CD4-positive, CD25-positive, alpha-beta regulatory T cell (primary cell): ENCODE results near the gene COTL1. TPM values are rescaled to one million over a fixed set of nuclear protein-coding genes. Genes with fewer than 3 reads are reported as not detected.
A peak's percentile ranks its signal among the peaks of the same experiment; 100 is the strongest.

Experiments used
- ATAC-seq, 2 donors: fragments of 150-1000 bp; cut with Tn5 transposase; one replicate each; pipeline ENCODE4 v1.10.0; 2021; ENCODE audit warnings: low read depth in 2 of 2, moderate number of reproducible peaks in 2 of 2, moderate library complexity in 1 of 2
- DNase-seq, 3 donors: peaks; one replicate each; pipeline versions ENCODE4 v3.0.0 to v3.0.0-alpha.2; 2012 to 2022; ENCODE audit warnings: mixed read lengths in 1 of 3
- H3K27ac ChIP-seq: one replicate; pipeline ENCODE4 v1.7.0; 2013; ENCODE audit warnings: mild to moderate bottlenecking, low read length; ENCODE audit not compliant: insufficient read depth, poor library complexity, severe bottlenecking
- H3K27me3 ChIP-seq: one replicate; pipeline ENCODE4 v1.7.0; 2013; ENCODE audit warnings: low read length; ENCODE audit not compliant: control insufficient read depth, insufficient read depth
- H3K36me3 ChIP-seq: one replicate; pipeline ENCODE4 v1.7.0; 2013; ENCODE audit warnings: mild to moderate bottlenecking, low read length, moderate library complexity; ENCODE audit not compliant: control insufficient read depth, insufficient read depth
- H3K4me1 ChIP-seq: 2 replicates; pipeline ENCODE4 v1.7.0; 2013; ENCODE audit warnings: mild to moderate bottlenecking, low read length; ENCODE audit not compliant: insufficient read depth, control insufficient read depth, poor library complexity, severe bottlenecking
- H3K4me3 ChIP-seq: one replicate; pipeline ENCODE4 v1.7.0; 2013; ENCODE audit warnings: low read depth, mild to moderate bottlenecking, low read length, moderate library complexity
- H3K9me3 ChIP-seq, 2 experiments: 1 replicate in 1 of 2; 2 replicates in 1 of 2; pipeline ENCODE4 v1.7.0; 2013; ENCODE audit warnings: low read length in 2 of 2, mild to moderate bottlenecking in 1 of 2, moderate library complexity in 1 of 2; ENCODE audit not compliant: control insufficient read depth in 2 of 2
- H3K27ac Mint-ChIP-seq, 3 donors: one replicate each; pipeline ENCODE4 v1.8.0; 2020 to 2022; ENCODE audit warnings: mild to moderate bottlenecking in 3 of 3, mixed read lengths in 3 of 3, moderate library complexity in 2 of 3
- H3K27me3 Mint-ChIP-seq: one replicate; pipeline ENCODE4 v1.8.0; 2022; ENCODE audit warnings: mild to moderate bottlenecking, mixed read lengths
- H3K36me3 Mint-ChIP-seq: one replicate; pipeline ENCODE4 v1.8.0; 2020; ENCODE audit warnings: mixed read lengths
- H3K4me1 Mint-ChIP-seq, 4 donors: one replicate each; pipeline ENCODE4 v1.8.0; 2020 to 2022; ENCODE audit warnings: mixed read lengths in 4 of 4, mild to moderate bottlenecking in 1 of 4
- H3K4me3 Mint-ChIP-seq, 4 donors: one replicate each; pipeline ENCODE4 v1.8.0; 2020 to 2022; ENCODE audit warnings: mild to moderate bottlenecking in 4 of 4, mixed read lengths in 4 of 4, moderate library complexity in 3 of 4
- H3K9me3 Mint-ChIP-seq, 7 donors: one replicate each; pipeline ENCODE4 v1.8.0; 2020 to 2022; ENCODE audit warnings: mixed read lengths in 7 of 7, mild to moderate bottlenecking in 3 of 7, moderate library complexity in 2 of 7
- polyA plus RNA-seq, 4 donors: library from polyadenylated mRNA; unstranded; fragments of 300-500 nt; fragmentation: Illumina TruSeq; gene quantifications; one replicate each; pipeline ENCODE4 v1.2.3, GENCODE V29; 2021
- total RNA-seq: library from RNA; stranded (reverse); gene quantifications from one replicate; pipeline ENCODE4 v1.2.3, GENCODE V29; 2022

COTL1 gene
- total and polyA plus RNA-seq, 5 donors from 2014 or later: 353 to 761 (median 475) TPM

GRCh38 chr16:84577034-84577803 lies 40.7 kb downstream of the COTL1 start:
- no peak overlapping the region for H3K4me3 Mint-ChIP-seq

DNA sequence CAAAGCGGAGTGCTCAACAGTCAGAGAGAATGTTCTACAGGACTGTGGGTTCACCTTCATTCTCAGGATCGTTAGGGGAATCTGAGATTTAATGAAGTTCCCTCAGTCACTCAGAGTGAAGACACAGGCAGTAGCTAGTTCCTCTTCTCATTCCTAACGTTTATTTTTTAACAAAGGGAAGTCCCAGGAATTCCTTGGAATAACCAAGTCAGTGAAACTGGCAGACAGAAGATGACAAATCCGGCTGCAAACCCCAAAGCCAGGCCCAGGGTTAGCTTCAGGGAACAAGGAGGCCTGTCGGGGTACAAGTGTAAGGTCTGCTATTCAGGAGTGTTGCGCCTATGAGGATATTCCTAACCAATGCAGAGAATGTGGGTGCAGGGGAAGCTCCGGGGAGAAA lies 42.0 kb downstream of the COTL1 start:
- peaks cover 0 to 5% (median under 1%) of the 10 kb centered on the region in 7 donors for H3K9me3 Mint-ChIP-seq
- Histone ChIP-seq H3K4me1 (peaks cover 9% of the 10 kb centered on the region), H3K27me3 (no peaks in the 10 kb centered on the region), H3K4me3 (no peak overlapping the region), H3K27ac (no peak overlapping the region), H3K9me3 (peaks cover under 1 to 4% of the 10 kb centered on the region in 2 experiments), H3K36me3 (peaks cover 36% of the 10 kb centered on the region)
- no peaks in the 10 kb centered on the region for H3K27me3 Mint-ChIP-seq
- ATAC-seq: no peak
- no peak for DNase-seq
- peak overlapping the region in 2 of 3 donors; percentile 82 to 83 for H3K27ac Mint-ChIP-seq
- peaks cover 5 to 53% (median 36%) of the 10 kb centered on the region in 4 donors for H3K4me1 Mint-ChIP-seq
- no peak overlapping the region for H3K4me3 Mint-ChIP-seq
- peaks cover 18% of the 10 kb centered on the region for H3K36me3 Mint-ChIP-seq

More at GRCh38 chr16:84577034-84577803, 40.7 kb downstream of the COTL1 start:
- peaks cover 11% of the 10 kb centered on the region for H3K36me3 Mint-ChIP-seq
- H3K4me1 Mint-ChIP-seq: peaks cover 5 to 54% (median 37%) of the 10 kb centered on the region in 4 donors
- peaks cover 29% of the 10 kb centered on the region for H3K36me3 ChIP-seq
- H3K27me3 Mint-ChIP-seq: no peaks in the 10 kb centered on the region
- DNase-seq (no peak), ATAC-seq (no peak)
- no peaks in the 10 kb centered on the region for H3K9me3 ChIP-seq
- peak overlapping the region in 2 of 3 donors; percentile 80 to 82 for H3K27ac Mint-ChIP-seq
- no peaks in the 10 kb centered on the region for H3K27me3 ChIP-seq
- peaks cover 0 to 3% (median 0%) of the 10 kb centered on the region in 7 donors for H3K9me3 Mint-ChIP-seq
- no peak overlapping the region for H3K4me3 ChIP-seq
- H3K4me1 ChIP-seq: peaks cover 9% of the 10 kb centered on the region
- H3K27ac ChIP-seq: no peak overlapping the region

DNA sequence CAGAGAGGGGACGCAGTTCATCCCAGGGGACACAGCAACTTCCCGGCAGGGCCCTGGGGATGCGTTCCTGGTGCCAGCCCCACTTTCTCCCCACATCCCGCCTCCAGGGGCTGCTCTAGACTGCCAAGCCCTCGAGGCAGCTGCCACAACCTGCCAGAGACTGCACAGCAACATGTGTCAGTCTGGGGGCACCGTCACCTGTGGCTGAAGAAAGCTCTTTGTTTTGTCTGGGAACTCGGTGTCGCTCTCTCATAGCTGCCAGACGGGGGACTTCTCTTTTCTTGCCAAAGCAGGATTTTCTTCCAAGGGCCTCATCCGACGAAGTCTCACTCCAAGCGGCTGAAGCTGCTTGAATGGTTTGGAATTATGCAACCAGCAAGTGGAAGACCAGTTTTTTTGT lies 43.7 kb downstream of the COTL1 start:
- Histone ChIP-seq H3K36me3 (peaks cover 35% of the 10 kb centered on the region), H3K4me3 (no peak overlapping the region), H3K4me1 (peaks cover 9% of the 10 kb centered on the region), H3K9me3 (peaks cover 4 to 7% of the 10 kb centered on the region in 2 experiments), H3K27ac (no peak overlapping the region), H3K27me3 (no peaks in the 10 kb centered on the region)
- no peak for DNase-seq
- H3K36me3 Mint-ChIP-seq: peaks cover 35% of the 10 kb centered on the region
- H3K9me3 Mint-ChIP-seq: peaks cover 0 to 13% (median 3%) of the 10 kb centered on the region in 7 donors
- no peak overlapping the region for H3K4me3 Mint-ChIP-seq
- H3K27ac Mint-ChIP-seq: no peak overlapping the region
- H3K27me3 Mint-ChIP-seq: no peaks in the 10 kb centered on the region
- H3K4me1 Mint-ChIP-seq: peaks cover 5 to 48% (median 35%) of the 10 kb centered on the region in 4 donors
- no peak for ATAC-seq

DNA sequence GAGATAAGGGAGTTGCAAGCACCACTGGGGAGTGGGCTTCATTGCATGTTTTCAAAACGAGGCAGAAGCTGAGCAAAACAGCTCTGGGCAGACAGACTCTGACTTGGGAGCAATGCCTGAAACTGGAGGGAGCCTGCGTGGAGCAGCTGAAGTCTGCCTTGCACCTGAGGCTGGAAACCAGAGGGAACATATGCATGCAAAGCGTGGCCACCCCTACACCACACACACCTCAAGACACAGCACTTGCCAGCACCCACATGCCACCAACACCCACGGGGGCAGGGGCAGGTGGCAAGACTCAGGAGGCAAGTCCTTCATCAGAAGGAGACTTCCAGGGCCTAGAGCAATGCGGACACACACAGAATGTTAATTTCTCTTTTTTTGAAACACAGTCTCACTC lies 45.8 kb downstream of the COTL1 start:
- H3K9me3 Mint-ChIP-seq: peaks cover 0 to 13% (median 5%) of the 10 kb centered on the region in 7 donors
- peaks cover 41% of the 10 kb centered on the region for H3K36me3 Mint-ChIP-seq
- Histone ChIP-seq H3K4me1 (peaks cover 12% of the 10 kb centered on the region), H3K36me3 (peaks cover 50% of the 10 kb centered on the region), H3K27me3 (no peaks in the 10 kb centered on the region), H3K9me3 (peaks cover 4 to 7% of the 10 kb centered on the region in 2 experiments), H3K27ac (no peak overlapping the region), H3K4me3 (no peak overlapping the region)
- H3K4me3 Mint-ChIP-seq: no peak overlapping the region
- no peak overlapping the region for H3K27ac Mint-ChIP-seq
- peaks cover 6 to 37% (median 30%) of the 10 kb centered on the region in 4 donors for H3K4me1 Mint-ChIP-seq
- no peak for DNase-seq
- ATAC-seq: no peak
- H3K27me3 Mint-ChIP-seq: no peaks in the 10 kb centered on the region

DNA sequence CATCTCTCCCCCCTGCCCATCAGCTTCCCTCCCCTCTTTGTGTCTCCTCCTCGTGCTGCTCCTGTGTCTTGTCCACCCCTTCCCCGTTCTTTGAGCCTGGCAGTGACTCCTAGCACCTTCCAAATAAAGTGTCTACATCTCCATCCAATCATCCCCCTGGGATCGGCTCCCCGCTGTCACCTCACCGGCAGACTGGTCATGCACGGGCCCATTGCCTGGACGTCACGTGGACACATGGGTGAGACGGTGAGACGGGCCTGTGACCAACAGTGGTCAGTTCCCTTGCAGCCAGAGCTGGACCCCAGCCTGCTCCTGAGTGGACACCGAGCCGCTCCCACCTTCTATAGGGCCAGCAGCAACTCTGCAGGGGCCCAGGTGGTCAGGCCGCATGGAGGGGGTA lies 46.4 kb downstream of the COTL1 start:
- H3K27ac Mint-ChIP-seq: no peak overlapping the region
- H3K4me3 Mint-ChIP-seq: no peak overlapping the region
- H3K27me3 Mint-ChIP-seq: no peaks in the 10 kb centered on the region
- Histone ChIP-seq H3K27me3 (no peaks in the 10 kb centered on the region), H3K4me3 (no peak overlapping the region), H3K4me1 (peaks cover 7% of the 10 kb centered on the region), H3K36me3 (peaks cover 51% of the 10 kb centered on the region), H3K9me3 (peaks cover 4 to 7% of the 10 kb centered on the region in 2 experiments), H3K27ac (no peak overlapping the region)
- H3K36me3 Mint-ChIP-seq: peaks cover 46% of the 10 kb centered on the region
- ATAC-seq (no peak), DNase-seq (no peak)
- H3K9me3 Mint-ChIP-seq: peaks cover 0 to 13% (median 5%) of the 10 kb centered on the region in 7 donors
- H3K4me1 Mint-ChIP-seq: peaks cover 6 to 35% (median 27%) of the 10 kb centered on the region in 4 donors

DNA sequence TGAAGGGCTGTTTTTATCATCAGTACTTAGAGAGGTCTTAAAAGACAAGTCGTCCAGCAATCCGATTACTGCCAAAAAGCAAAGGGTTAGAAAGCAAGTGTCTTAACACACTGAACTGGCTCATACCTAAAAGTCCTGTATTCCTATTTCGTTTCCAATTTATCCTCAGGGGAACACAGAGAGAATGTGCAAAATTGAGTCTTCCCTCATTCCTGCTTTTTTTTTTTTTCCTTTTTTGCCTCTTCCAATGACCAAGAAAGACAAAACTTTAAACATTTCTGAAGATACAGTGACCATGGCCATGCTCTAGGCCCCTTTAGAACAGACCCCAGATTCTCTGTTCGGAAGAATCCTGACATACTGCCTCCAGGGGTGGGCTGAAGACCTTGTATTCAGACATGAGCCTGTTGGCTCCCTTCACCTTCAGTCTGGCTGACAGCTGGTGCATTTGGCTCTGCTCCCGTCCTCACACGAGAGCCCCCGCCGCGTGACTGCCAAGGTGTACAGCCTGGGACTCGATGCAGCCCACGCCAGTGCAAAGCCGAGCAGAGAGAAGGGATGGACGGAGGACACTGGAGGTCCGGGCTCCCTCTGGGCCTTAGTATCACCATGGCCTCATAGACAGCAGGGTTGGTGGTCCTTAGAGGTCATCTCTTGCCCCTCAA lies 47.0 kb downstream of the COTL1 start:
- Histone ChIP-seq H3K4me1 (peaks cover 7% of the 10 kb centered on the region), H3K4me3 (no peak overlapping the region), H3K27ac (no peak overlapping the region), H3K9me3 (peaks cover 4 to 7% of the 10 kb centered on the region in 2 experiments), H3K36me3 (peaks cover 56% of the 10 kb centered on the region), H3K27me3 (no peaks in the 10 kb centered on the region)
- H3K27me3 Mint-ChIP-seq: no peaks in the 10 kb centered on the region
- ATAC-seq: no peak
- no peak overlapping the region for H3K4me3 Mint-ChIP-seq
- peak overlapping the region in 2 of 3 donors; percentile 18 to 25 for H3K27ac Mint-ChIP-seq
- peaks cover 0 to 13% (median 5%) of the 10 kb centered on the region in 7 donors for H3K9me3 Mint-ChIP-seq
- no peak for DNase-seq
- peaks cover 6 to 29% (median 23%) of the 10 kb centered on the region in 4 donors for H3K4me1 Mint-ChIP-seq
- peaks cover 52% of the 10 kb centered on the region for H3K36me3 Mint-ChIP-seq

GRCh38 chr16:84569382-84569987 lies 48.4 kb downstream of the COTL1 start:
- Mint-ChIP-seq H3K27me3 (no peaks in the 10 kb centered on the region), H3K4me1 (peaks cover 6 to 31% (median 22%) of the 10 kb centered on the region in 4 donors), H3K4me3 (no peak overlapping the region), H3K27ac (peak overlapping the region in 1 of 3 donors; percentile 1), H3K36me3 (peaks cover 58% of the 10 kb centered on the region), H3K9me3 (peaks cover 0 to 13% (median 5%) of the 10 kb centered on the region in 7 donors)
- no peak for ATAC-seq
- Histone ChIP-seq H3K36me3 (peaks cover 69% of the 10 kb centered on the region), H3K27me3 (no peaks in the 10 kb centered on the region), H3K27ac (no peak overlapping the region), H3K9me3 (peaks cover 4 to 7% of the 10 kb centered on the region in 2 experiments), H3K4me1 (peaks cover 3% of the 10 kb centered on the region), H3K4me3 (no peak overlapping the region)
- no peak for DNase-seq
